ENCODE data around the gene FAM177A1.
"Not testable (repeated sequence)": the region's sequence is repeated elsewhere in the genome, so short reads cannot be mapped to it uniquely, and the experiment has no call there.

The FAM177A1 gene, protein sequence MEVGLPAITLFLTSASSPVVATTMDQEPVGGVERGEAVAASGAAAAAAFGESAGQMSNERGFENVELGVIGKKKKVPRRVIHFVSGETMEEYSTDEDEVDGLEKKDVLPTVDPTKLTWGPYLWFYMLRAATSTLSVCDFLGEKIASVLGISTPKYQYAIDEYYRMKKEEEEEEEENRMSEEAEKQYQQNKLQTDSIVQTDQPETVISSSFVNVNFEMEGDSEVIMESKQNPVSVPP

DNA sequence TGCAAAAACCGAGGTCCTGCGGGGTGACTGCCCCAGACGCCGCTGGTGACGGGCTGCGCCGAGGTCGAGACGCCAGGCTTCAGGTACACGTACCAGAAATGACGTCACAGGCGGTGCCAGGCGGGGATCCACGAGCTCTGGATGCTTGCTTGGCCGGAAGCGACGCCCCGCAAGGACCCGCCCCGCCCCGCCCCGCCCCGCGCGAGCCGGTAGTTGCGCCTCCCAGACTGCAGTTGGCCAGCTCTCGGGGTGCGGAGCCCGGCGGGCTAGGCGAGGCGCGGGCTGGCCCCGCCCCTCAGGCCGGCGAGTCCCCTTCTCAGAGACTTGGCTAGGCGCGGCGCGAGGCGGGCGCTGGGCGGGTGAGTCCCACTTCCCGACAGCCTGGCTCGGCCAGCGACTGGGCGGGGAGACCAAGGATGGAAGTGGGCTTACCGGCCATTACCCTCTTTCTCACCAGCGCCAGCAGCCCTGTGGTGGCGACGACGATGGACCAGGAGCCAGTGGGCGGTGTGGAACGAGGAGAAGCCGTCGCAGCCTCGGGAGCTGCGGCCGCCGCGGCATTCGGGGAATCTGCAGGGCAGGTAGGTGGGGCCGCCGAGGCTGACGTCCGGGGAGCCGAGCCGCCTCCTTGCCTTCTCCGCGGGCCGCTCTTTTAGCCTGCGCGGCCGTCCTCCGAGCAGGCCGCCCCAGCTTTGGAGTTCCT lies at the start of gene FAM177A1:
FAM177A1 (plus strand) TSS at position 225 of the 703 bp plus-strand sequence; CDS start at position 417, 192 bp downstream.
- DNase-seq, result peak; percentile 98

GRCh38 chr14:34997762-34998161 lies 48.3 kb upstream of the FAM177A1 start:
- no peak for DNase-seq

DNA sequence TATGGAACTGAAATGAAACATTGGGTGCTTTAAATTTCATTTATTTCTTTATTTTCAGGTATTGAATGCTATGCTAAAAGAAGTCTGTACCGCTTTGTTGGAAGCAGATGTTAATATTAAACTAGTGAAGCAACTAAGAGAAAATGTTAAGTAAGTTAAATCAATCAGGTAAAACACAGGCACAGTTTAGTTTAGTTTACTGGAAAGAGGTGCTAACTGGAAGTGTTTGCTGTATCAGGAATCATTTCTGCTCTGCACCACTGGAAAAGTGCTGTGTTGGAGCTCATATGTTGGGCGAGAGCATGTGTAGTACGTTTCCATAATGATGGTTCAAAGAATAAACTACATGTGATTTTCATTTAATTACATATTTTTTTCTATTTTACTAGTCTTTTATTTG lies 46.6 kb upstream of the FAM177A1 start:
- DNase-seq, result no peak

DNA sequence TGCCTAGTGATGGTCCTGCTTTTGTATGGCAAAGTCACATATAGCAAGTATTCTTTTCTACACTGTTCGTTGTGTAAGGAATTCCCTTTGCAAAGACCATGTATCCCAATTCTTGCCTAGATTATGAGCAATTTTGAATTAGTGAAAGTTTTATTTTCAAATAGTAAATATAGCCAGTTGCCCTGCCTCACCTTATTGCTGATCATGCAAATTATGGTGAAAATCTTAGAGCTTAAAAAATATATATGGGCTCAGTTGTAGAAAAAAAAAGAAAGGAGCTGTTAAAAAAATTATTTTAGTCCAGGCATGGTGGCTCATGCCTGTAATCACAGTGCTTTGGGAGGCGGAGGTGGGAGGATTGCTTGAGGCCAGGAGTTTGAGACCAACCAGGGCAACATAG lies 44.5 kb upstream of the FAM177A1 start:
- DNase-seq, result no peak

DNA sequence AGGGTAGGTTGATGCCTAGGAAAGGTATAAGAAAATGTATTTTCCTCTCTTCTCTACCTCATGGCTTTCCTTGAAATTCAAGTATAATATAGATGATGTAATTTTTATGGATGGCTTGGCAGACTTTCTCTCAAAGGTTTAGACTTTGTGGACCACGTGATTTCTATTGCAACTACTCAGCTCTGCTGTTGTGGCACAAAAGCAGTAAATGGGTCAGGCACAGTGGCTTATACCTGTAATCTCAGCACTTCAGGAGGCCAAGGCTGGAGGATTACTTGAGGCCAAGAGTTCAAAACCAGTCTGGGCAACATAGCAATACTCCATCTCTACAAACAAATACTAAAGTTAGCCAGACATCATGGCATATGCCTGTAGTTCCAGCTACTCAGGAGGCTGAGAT lies 41.2 kb upstream of the FAM177A1 start:
- DNase-seq, result no peak

- DNase-seq, result no peak
Observed at GRCh38 chr14:35016568-35016967, 29.5 kb upstream of the FAM177A1 start.

DNA sequence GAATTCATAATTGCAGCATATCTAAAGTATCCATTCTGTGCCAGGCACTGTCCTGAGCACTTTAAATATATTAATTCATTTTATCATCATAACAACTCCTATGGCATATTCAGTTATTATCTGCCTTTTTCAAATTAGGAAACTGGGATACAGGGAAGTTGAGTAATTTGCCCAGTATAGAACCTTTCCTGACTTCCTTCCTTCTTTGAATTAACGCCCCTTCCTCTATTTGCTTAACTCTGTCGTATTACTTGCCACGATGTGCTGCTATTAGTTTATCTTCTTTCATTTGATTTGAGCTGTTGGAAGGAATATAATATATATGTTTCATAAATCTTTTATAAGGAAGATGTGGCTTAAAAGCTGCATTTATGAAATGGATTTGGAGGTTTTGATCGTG lies 25.4 kb upstream of the FAM177A1 start:
- no peak for DNase-seq

DNA sequence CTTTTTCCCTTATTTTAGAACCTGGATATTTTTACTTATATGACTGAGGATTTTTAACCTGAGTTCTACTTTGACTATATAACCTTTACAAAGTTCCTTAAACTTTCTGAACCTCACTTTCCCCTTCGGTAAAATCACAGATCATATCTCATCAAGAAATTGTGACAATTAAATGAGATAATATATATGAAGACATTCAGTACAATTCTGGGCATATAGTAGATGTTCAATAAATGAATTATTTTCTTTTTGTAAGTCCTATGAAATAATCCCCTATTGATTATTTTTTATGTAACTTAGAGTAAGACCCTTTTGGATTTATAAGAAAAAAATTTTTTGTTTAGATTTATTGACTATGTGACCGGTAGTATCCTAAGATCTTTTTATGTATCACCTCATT lies 17.6 kb upstream of the FAM177A1 start:
- DNase-seq, result no peak

DNA sequence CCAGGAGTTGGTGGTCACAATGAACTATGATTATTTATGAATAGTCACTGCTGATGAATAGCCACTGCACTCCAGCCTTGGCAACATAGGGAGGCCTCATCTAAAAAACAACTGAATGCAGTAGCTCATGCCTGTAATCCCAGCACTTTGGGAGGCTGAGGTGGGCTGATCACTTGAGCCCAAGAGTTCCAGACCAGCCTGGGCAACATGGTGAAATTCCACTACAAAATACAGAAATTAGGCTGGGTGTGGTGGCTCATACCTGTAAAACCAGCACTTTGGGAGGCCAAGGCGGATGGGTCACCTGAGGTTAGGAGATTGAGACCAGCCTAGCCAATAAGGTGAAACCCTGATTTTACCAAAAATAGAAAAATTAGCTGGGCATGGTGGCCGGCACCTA lies 13.5 kb upstream of the FAM177A1 start:
- no peak for DNase-seq

DNA sequence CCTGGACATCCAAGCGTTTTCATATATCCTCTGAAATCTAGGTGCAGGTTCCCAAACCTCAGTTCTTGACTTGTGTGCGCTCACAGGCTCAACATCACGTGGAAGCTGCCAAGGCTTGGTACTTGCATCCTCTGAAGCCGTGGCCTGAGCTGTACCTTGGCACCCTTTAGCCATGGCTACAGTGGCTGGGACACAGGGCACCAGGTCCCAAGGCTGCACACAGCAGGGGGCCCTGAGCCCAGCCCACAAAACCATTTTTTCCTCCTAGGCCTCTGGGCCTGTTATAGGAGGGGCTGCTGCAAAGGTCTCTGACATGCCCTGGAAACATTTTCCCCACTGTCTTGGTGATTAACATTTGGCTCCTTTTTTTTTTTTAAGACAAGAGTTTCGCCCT lies 11.6 kb upstream of the FAM177A1 start:
- no peak for DNase-seq

- not testable (repeated sequence) for DNase-seq
Observed at GRCh38 chr14:35034944-35035554, 11.0 kb upstream of the FAM177A1 start.

- not testable (repeated sequence) for DNase-seq
Observed at GRCh38 chr14:35038312-35038711, 7.8 kb upstream of the FAM177A1 start.

- no peak for DNase-seq
Observed at GRCh38 chr14:35042632-35043031, 3.4 kb upstream of the FAM177A1 start.

GRCh38 chr14:35043046-35043445 lies 3.0 kb upstream of the FAM177A1 start:
- no peak for DNase-seq

- DNase-seq, result no peak
Observed at GRCh38 chr14:35044939-35045797, 904 bp upstream of the FAM177A1 start.

GRCh38 chr14:35045798-35046047 lies 349 bp upstream of the FAM177A1 start:
- no peak for DNase-seq

GRCh38 chr14:35046751-35047536 lies 872 bp downstream of the FAM177A1 start:
- DNase-seq, result no peak

DNA sequence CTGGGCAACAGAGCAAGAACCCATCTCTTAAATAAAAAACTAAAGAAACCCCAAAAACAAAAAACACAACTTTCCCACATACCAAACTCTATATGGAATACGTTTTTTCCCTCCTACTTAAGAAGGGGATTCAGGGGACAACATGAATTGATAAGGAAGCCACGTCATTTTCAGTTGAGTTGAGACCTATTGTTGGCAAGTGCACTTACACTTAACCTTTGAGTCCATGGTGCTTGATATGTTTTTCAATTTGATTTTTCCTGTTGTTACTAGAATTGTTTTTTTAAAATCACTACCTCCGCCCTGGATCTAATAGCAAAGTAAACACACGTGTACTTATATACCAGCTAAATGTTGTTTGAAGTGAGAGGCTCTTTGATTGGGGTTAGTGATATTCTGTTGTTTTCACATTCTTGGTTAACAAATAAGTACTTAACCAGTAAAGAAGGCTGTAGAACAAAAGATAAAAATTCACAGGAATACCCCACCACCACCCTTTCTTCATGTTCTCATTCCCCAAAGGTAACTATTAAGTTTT lies 2.0 kb downstream of the FAM177A1 start:
- no peak for DNase-seq

DNA sequence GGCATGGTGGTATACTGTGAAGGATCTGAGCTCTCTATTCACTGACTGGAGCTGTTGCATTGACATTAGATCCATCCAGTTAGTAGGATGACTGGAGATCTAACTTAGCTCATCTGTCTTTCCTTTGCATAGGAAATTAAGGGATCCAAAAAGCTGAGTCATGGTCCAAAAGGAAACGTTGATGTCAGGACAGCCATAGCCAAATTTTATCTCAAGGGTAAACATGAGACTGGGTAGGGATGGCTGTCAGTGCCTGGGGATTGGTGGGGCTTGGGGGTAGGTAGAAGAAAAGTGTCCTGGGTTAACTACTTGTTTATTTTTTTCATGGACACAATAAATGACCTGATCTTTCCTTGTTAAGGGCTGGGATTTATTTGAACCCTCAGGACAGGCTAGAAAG lies 4.6 kb downstream of the FAM177A1 start:
- DNase-seq, result no peak

DNA sequence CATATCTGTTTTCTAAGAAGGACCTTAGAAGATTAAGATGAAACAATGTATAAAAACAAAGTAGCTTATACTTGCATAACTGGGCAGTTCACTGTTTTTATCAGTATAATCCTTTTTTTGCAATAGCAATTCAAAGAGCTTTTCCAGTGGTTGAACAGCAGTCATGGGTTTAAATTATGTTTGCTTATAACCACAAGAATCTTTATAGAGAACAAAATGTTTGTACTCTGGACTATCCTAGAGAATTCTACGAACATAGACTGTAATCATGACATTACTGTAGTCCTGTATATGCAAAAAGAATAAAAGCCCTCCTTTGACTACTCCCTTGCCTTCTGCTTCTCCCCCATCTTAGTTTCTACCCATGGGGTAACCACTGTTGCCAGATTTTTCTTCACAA lies 5.7 kb downstream of the FAM177A1 start:
- no peak for DNase-seq

DNA sequence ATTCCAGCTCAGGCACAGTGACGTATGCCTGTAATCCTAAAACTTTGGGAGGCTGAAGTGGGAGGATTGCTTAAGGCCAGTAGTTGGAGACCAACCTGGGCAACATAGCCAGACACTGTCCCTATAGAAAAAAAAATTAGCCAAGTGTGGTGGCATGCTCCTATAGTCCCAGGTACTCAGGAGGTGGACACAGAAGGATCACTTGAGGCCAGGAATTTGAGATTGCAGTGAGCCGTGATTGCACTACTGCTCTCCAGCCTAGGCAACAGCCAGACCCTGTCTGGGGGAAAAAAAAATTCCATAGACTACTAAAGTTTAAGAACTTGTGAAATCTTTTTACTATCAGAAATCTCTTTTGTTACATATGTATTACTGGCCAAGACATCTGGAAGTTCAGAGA lies 6.6 kb downstream of the FAM177A1 start:
- DNase-seq, result no peak

DNA sequence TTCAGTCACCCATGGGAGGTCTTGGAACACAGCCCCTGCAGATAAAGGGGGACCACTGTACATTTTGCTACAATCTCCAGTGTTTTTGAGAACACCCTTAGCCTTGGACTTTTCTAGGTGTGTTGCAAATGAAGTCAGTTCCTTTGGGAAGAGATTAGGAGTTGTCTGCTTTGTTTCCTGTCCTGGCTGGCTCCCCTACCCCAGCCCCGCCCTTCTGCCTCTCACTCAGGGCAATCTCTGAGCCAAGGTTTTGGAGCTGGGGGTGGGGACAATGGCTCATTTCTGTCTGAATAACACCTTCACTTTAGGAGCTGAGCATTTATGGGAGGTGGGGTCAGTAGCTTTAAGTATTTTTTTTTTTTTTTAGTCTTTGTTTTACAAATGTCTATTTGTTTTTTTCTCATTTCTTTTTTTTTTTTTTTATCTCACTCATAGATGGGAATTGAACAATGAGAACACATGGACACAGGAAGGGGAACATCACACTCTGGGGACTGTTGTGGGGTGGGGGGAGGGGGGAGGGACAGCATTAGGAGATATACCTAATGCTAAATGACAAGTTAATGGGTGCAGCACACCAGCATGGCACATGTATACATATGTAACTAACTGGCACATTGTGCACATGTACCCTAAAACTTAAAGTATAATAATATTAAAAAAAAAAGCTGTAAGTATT lies 15.2 kb downstream of the FAM177A1 start:
- not testable (repeated sequence) for DNase-seq
